Measurements from ENCODE around the gene RUVBL2.
A peak's percentile ranks its signal among the peaks of the same experiment; 100 is the strongest.

RUVBL2 gene

GRCh38 chr19:48950830-48951519 lies 42.7 kb upstream of the RUVBL2 start:
- no peak for TF ChIP-seq CTCF (IDR thresholded peaks at IDR 0.05; ENCODE audit: low read depth, low read length)
- no peak overlapping the region for H3K4me3 ChIP-seq (ENCODE audit: low read depth, low read length)

GRCh38 chr19:48953141-48953540 lies 40.5 kb upstream of the RUVBL2 start:
- H3K4me3 ChIP-seq (ENCODE audit: low read depth, low read length): no peak overlapping the region
- no peak for TF ChIP-seq CTCF (IDR thresholded peaks at IDR 0.05; ENCODE audit: low read depth, low read length)

- no peak for TF ChIP-seq CTCF (IDR thresholded peaks at IDR 0.05; ENCODE audit: low read depth, low read length)
- peak overlapping the region; percentile 94 for H3K4me3 ChIP-seq (ENCODE audit: low read depth, low read length)
These were observed 39.6 kb upstream of the RUVBL2 start for GRCh38 chr19:48953990-48954594.

GRCh38 chr19:48954595-48955307 lies 38.9 kb upstream of the RUVBL2 start, which contains the start of gene BAX:
TSS of gene BAX (plus strand) at chr19:48954875. CDS start at chr19:48954929, 54 bp downstream.
- TF ChIP-seq CTCF (IDR thresholded peaks at IDR 0.05; ENCODE audit: low read depth, low read length): no peak
- H3K4me3 ChIP-seq (ENCODE audit: low read depth, low read length): peak within 1 kb of the TSS; percentile 94

GRCh38 chr19:48955308-48955958 lies 38.3 kb upstream of the RUVBL2 start:
- TF ChIP-seq CTCF (IDR thresholded peaks at IDR 0.05; ENCODE audit: low read depth, low read length): no peak
- peak overlapping the region; percentile 94 for H3K4me3 ChIP-seq (ENCODE audit: low read depth, low read length)

- TF ChIP-seq CTCF (IDR thresholded peaks at IDR 0.05; ENCODE audit: low read depth, low read length): no peak
- no peak overlapping the region for H3K4me3 ChIP-seq (ENCODE audit: low read depth, low read length)
These were observed 35.7 kb upstream of the RUVBL2 start for GRCh38 chr19:48958006-48958405.

Measured in WI38 (cell line).